Prostate gland (tissue), 2 donors: ENCODE data around the gene DLG4. TPM values are rescaled to one million over a fixed set of nuclear protein-coding genes. Genes with fewer than 3 reads are reported as not detected.

Experiments used
- DNase-seq: peaks from one replicate; pipeline ENCODE4 v3.0.0-alpha.2; 2019; ENCODE audit warnings: low spot score
- H3K27ac ChIP-seq, 2 donors: fragments of 200-600 bp; sonication (generic); 2 replicates each; pipeline ENCODE4 v1.5.1; 2017 to 2019
- H3K27me3 ChIP-seq: fragments of 200-600 bp; sonication (generic); replicated peaks from 2 replicates; pipeline ENCODE4 v1.5.1; 2019; ENCODE audit not compliant: insufficient read depth
- H3K36me3 ChIP-seq, 2 donors: fragments of 200-600 bp; sonication (generic); 1 replicate in 1 of 2; 2 replicates in 1 of 2; pipeline versions ENCODE4 v1.5.1 to v1.8.1; 2017 to 2019
- H3K4me1 ChIP-seq: fragments of 200-600 bp; sonication (generic); replicated peaks from 2 replicates; pipeline ENCODE4 v1.5.1; 2019
- H3K4me3 ChIP-seq, 2 donors: fragments of 200-600 bp; sonication (generic); 2 replicates each; pipeline ENCODE4 v1.5.1; 2017 to 2019
- H3K9me3 ChIP-seq: fragments of 200-600 bp; sonication (generic); 2 replicates; pipeline ENCODE4 v1.5.1; 2017
- POLR2A ChIP-seq: fragments of 450-650 bp; IDR thresholded peaks from one replicate; pipeline ENCODE4 v1.6.1; 2016; ENCODE audit warnings: antibody characterized with exemption, mild to moderate bottlenecking
- POLR2AphosphoS5 ChIP-seq: sonication (generic); formaldehyde crosslinking; IDR thresholded peaks from one replicate; pipeline ENCODE4 v1.6.1; 2017; ENCODE audit warnings: antibody characterized with exemption
- WGBS: methylation state at CpG from one replicate; pipeline ENCODE4 v1.1.5; 2018; 5-methylcytosine and 5-hydroxymethylcytosine counted together
- intact Hi-C: fragments of 100-400 bp; cut with DNase I; formaldehyde crosslinking; loops from one replicate; pipeline ENCODE4 v1.14.2; 2022
- total RNA-seq, 2 donors: library from RNA; depleted of rRNA; stranded (reverse); fragments of >200 nt; gene quantifications; one replicate each; pipeline ENCODE4 v1.1.0, GENCODE V29; 2016
- TF ChIP-seq, protein P1 (sequence below), 4 experiments: fragments of 200-600 bp in 2 of 4; fragments of 450-650 bp in 2 of 4; sonication (generic) in 2 of 4; IDR thresholded peaks; 1 replicate in 3 of 4; 2 replicates in 1 of 4; pipeline ENCODE4 v1.5.1; 2016 to 2019; ENCODE audit warnings: antibody characterized with exemption in 4 of 4, mild to moderate bottlenecking in 2 of 4, moderate library complexity in 2 of 4

The DLG4 gene
- total RNA-seq, 2 donors from 2014 or later = 9.3 to 31.6 TPM

DNA sequence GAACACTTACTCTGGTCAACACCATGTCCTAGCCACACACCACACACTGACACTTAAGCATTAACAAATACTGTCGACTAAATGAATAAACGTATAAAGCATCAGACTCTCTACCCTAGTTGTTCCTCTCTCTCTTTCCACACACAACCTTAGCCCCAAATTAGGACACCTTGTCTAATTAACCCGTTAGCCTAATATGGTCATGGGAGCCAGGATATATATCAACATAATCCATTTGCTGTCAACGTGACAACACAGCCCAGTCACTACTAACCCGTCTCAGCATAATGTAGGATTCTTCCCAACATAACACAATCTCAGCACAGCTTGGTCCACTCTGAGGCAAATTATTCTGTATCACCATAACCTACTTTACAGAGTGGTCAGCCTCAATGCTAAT lies 12.5 kb upstream of the DLG4 start:
- no peak for TF ChIP-seq POLR2AphosphoS5
- H3K4me1 ChIP-seq = peaks cover 17% of the 10 kb centered on the region
- intact Hi-C loops = loop anchor here (10.0 kb wide), 1 partner anchor 603 kb away; the partner anchor contains the start of gene KDM6B
- peak overlapping the region in 1 of 2 donors; percentile 95 for H3K4me3 ChIP-seq
- no peaks in the 10 kb centered on the region for H3K27me3 ChIP-seq
- WGBS = 73% methylated on average over 5 of the region's 5 CpGs
- H3K9me3 ChIP-seq = no peaks in the 10 kb centered on the region
- peaks cover 0 to 15% of the 10 kb centered on the region in 2 donors for H3K36me3 ChIP-seq
- no peak for DNase-seq
- H3K27ac ChIP-seq = peak overlapping the region in 1 of 2 donors; percentile 99

DNA sequence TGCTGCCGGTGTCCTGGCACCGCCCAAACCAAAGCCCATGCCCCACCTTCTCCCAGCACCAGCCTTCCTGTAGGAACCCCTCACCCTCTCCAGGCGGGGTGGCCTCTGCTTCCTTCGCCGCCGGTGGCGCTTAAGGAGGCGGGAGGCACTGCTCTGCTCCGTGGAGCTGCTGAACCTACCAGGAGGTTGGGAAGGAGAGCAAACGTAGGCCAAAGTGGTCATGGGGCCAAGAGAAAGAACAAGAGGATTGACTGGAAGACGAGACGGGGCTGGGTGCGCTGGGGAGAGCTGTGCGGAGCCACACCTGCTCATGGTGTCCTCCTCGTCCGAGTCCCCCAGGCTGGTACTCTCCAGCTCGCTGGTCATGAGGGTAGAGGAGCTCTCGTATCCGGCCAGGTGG lies 9.9 kb upstream of the DLG4 start:
- no peak for DNase-seq
- TF ChIP-seq POLR2AphosphoS5 (no peak), POLR2A (no peak)
- TF ChIP-seq, protein P1, sequence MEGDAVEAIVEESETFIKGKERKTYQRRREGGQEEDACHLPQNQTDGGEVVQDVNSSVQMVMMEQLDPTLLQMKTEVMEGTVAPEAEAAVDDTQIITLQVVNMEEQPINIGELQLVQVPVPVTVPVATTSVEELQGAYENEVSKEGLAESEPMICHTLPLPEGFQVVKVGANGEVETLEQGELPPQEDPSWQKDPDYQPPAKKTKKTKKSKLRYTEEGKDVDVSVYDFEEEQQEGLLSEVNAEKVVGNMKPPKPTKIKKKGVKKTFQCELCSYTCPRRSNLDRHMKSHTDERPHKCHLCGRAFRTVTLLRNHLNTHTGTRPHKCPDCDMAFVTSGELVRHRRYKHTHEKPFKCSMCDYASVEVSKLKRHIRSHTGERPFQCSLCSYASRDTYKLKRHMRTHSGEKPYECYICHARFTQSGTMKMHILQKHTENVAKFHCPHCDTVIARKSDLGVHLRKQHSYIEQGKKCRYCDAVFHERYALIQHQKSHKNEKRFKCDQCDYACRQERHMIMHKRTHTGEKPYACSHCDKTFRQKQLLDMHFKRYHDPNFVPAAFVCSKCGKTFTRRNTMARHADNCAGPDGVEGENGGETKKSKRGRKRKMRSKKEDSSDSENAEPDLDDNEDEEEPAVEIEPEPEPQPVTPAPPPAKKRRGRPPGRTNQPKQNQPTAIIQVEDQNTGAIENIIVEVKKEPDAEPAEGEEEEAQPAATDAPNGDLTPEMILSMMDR (IDR thresholded peaks at IDR 0.05) = no peak
- no peaks in the 10 kb centered on the region for H3K27me3 ChIP-seq
- no peak overlapping the region for H3K4me3 ChIP-seq
- 91% methylated on average over 19 of the region's 19 CpGs for WGBS
- peaks cover 13% of the 10 kb centered on the region for H3K4me1 ChIP-seq
- peak overlapping the region; percentile 86 to 99 for H3K27ac ChIP-seq
- intact Hi-C loops = no loop called here
- H3K9me3 ChIP-seq = no peaks in the 10 kb centered on the region
- H3K36me3 ChIP-seq = peaks cover 2 to 18% of the 10 kb centered on the region in 2 donors

DNA sequence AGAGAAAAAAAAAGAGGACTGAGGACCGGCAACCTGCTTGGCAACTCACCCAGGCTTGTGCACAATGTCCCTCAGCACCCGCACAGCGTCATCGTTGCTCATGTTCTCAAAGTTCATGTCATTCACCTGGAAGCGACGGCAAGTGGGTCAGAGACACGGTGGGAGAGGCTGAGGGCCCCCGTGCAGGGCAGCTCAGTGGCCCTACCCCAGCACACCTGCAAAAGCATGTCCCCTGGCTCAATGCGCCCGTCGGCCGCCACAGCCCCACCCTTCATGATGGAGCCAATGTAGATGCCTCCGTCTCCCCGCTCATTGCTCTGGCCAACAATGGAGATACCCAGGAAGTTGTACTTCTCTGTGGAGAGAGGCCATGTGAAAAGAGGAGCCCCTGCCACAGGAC lies 9.3 kb upstream of the DLG4 start:
- peaks cover 2 to 24% of the 10 kb centered on the region in 2 donors for H3K36me3 ChIP-seq
- no peak overlapping the region for H3K4me3 ChIP-seq
- no peak for DNase-seq
- H3K9me3 ChIP-seq = no peaks in the 10 kb centered on the region
- TF ChIP-seq, protein P1 (IDR thresholded peaks at IDR 0.05) = no peak
- TF ChIP-seq POLR2A = no peak
- no peak for TF ChIP-seq POLR2AphosphoS5
- 85% methylated on average over 14 of the region's 14 CpGs for WGBS
- intact Hi-C loops = no loop called here
- no peaks in the 10 kb centered on the region for H3K27me3 ChIP-seq
- peaks cover 13% of the 10 kb centered on the region for H3K4me1 ChIP-seq
- H3K27ac ChIP-seq = peak overlapping the region; percentile 86 to 99

DNA sequence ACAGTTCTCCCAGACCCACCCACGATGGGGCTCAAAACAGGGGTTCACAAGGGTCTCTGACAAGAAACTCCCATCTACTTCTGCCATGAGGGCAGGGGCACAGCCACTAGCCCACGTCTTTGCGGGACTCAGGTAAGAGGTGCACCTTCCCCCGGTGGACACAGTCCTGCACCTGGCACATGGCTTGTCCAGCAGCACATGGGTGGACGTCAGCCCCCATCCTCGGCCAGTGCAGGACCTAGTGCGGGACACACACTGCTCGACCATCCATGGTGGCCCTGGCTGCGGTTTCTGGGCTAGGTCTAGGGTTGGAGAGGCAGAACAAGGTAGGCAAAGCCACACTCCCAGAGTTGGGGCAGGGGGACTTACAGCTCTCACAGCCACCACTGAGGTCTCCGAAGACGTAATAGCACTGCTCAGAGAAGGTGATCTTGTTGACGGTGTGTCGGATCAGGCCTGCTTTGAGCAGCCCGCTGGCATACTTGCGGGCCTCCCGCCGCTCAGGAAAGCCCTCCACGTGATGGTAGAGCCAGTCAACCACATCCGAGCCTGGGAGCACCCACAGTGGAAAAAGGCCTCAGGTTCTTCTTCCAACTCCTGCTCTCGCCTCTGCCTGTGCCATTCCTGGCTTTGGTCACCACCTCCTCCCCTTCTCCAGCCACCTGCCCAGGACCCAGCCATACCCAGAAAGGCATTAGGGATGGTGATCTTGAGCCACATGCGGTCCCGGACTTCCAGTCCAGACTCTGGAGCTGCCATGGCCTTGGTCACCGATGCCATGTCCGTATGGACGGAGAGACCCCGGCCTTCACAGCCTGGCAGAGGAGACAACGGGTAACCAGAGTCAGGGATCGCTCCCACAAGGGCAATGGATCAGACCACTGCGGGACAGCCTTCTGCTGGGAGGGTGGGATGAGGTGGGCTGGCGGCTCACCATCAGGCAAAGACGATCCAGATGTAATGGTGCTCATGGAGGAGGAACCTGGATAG lies 7.4 kb upstream of the DLG4 start:
- no peak overlapping the region for H3K4me3 ChIP-seq
- no peak for DNase-seq
- intact Hi-C loops = no loop called here
- H3K4me1 ChIP-seq = peaks cover 13% of the 10 kb centered on the region
- peak overlapping the region; percentile 86 to 99 for H3K27ac ChIP-seq
- TF ChIP-seq POLR2AphosphoS5 = no peak
- TF ChIP-seq POLR2A = no peak
- TF ChIP-seq, protein P1 (IDR thresholded peaks at IDR 0.05) = no peak
- no peaks in the 10 kb centered on the region for H3K27me3 ChIP-seq
- 94% methylated on average over 27 of the region's 31 CpGs for WGBS
- H3K9me3 ChIP-seq = no peaks in the 10 kb centered on the region
- peaks cover 2 to 35% of the 10 kb centered on the region in 2 donors for H3K36me3 ChIP-seq

DNA sequence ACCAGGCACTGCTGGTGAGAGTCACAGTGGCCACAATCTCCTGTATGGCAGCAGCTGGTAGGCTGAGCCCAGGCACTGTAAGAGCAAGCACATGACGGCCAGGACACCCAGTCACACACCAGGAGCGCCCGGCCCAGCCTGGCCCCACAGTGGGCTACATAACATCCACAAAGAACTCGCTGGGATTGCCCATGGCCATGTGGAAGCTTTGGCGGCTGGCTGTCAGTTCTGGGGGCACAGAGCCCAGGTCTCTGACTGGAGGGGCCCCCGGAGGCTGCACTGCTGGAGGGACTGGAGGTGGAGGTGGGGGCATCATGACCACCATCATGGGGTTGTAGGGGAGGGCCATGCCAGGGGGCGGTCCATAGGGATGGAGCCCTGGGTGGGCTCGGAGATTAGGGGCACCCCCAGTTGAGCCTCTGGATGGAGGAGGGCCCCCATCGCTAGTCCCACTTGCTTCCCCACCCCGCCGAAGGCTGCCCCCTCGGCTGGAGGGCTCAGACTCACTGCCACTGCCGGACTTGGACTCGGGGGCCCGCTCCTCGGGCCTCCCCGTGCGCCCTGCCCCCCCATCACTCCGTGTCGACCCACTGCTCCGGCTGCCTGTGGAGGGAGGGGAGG lies 6.2 kb upstream of the DLG4 start:
- intact Hi-C loops = no loop called here
- TF ChIP-seq, protein P1 (IDR thresholded peaks at IDR 0.05) = no peak
- TF ChIP-seq POLR2A (no peak), POLR2AphosphoS5 (no peak)
- WGBS = 69% methylated on average over 21 of the region's 21 CpGs
- Histone ChIP-seq H3K4me3 (no peak overlapping the region), H3K36me3 (peaks cover 2 to 35% of the 10 kb centered on the region in 2 donors), H3K27ac (peak overlapping the region; percentile 57 to 99), H3K27me3 (no peaks in the 10 kb centered on the region), H3K9me3 (no peaks in the 10 kb centered on the region), H3K4me1 (peaks cover 20% of the 10 kb centered on the region)
- no peak for DNase-seq
